ENCODE results near the gene SPIRE2.

DNA sequence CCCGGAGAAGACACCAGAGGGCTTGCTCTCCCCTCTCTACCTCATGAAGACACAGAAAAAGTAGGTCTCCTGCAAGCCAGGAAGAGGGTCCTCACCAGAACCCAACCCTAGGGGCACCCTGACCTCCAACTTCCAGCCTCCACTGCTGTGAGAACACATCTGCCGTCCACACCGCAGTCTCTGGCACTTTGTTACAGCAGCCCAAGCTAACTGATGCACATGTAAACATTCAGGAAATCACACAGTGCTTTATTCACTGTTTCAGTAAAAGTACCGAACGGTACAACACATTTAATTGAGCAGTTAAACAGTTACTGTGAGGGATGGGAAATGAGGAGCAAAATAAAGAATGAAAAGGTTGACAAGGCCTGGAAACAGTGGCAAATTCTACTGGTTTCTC is 30.1 kb upstream of the SPIRE2 start:
- TF ChIP-seq, protein P1, sequence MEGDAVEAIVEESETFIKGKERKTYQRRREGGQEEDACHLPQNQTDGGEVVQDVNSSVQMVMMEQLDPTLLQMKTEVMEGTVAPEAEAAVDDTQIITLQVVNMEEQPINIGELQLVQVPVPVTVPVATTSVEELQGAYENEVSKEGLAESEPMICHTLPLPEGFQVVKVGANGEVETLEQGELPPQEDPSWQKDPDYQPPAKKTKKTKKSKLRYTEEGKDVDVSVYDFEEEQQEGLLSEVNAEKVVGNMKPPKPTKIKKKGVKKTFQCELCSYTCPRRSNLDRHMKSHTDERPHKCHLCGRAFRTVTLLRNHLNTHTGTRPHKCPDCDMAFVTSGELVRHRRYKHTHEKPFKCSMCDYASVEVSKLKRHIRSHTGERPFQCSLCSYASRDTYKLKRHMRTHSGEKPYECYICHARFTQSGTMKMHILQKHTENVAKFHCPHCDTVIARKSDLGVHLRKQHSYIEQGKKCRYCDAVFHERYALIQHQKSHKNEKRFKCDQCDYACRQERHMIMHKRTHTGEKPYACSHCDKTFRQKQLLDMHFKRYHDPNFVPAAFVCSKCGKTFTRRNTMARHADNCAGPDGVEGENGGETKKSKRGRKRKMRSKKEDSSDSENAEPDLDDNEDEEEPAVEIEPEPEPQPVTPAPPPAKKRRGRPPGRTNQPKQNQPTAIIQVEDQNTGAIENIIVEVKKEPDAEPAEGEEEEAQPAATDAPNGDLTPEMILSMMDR (IDR thresholded peaks at IDR 0.05) = no peak
- no peak for TF ChIP-seq POLR2A (IDR thresholded peaks at IDR 0.05)
